ENCODE data around the gene PRICKLE4.

The PRICKLE4 gene

DNA sequence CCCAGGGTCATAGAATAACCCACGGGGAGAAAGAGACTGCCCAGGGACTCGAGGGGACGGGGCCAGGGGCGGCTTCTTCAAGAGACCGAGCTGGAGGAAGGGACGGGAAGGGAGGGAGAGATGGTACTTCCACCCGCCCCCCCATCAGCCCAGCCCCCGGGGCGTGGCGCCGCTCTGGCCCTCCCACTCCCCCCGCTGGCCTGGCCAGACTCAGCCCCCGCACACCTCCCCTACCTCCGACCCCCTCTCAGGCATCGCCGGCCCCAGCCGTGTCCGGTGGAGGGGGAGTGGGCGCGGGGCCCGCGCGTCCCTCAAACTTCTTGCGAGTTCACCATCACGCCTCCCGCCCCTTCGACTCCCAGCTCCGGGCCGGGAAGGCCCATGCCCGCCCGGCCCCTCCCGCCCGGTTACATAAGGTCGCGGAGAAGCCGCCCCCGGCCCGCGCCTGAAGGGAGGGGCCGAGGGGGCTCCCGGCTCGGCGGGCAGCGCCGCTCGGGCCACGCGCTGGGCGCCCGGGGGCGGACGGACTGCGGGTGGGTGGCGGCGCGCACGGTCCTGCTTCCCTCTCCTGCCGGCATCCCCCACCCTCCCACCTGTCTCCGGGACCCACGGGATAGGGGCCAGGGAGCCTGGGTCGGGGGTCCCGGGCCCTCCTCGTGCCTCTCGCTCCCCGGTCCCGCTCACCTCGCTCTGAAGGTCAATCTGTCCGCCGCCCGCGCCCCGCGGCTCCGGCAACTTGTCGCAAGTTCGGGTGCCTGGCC lies 45.7 kb upstream of the PRICKLE4 start:
- Histone ChIP-seq H3K79me2 (ENCODE audit: low read length) (peaks cover 38% of the 10 kb centered on the region), H3K9ac (ENCODE audit: low read length) (peak overlapping the region; percentile 70; the same call in 1 of the 2 replicates), H3F3A (ENCODE audit: insufficient read depth, low read length) (peaks cover 19% of the 10 kb centered on the region), H3K9me2 (replicated peaks; ENCODE audit: insufficient read depth, low read length) (no peaks in the 10 kb centered on the region), H3K4me2 (ENCODE audit: low read depth, low read length) (peak overlapping the region; percentile 60; the same call in 1 of the 2 replicates), H3K4me1 (ENCODE audit: low read length) (peaks cover 20% of the 10 kb centered on the region), H2AFZ (ENCODE audit: low read length) (peak overlapping the region; percentile 83), H3K27ac (ENCODE audit: low read length) (peak overlapping the region; percentile 31; the same call in 1 of the 2 replicates), H3K27me3 (replicated peaks; ENCODE audit: insufficient read depth, low read length) (no peaks in the 10 kb centered on the region; the same call in 1 of the 2 replicates), H3K36me3 (replicated peaks; ENCODE audit: insufficient read depth, low read length) (no peaks in the 10 kb centered on the region), H3K9me3 (replicated peaks; ENCODE audit: insufficient read depth, low read length) (no peaks in the 10 kb centered on the region), H4K20me1 (ENCODE audit: insufficient read depth, low read length) (no peaks in the 10 kb centered on the region), H3K4me3 (ENCODE audit: low read length) (peak overlapping the region; percentile 74)
- no peak for TF ChIP-seq EZH2 (optimal IDR thresholded peaks at IDR 0.05; ENCODE audit: low read depth, low read length)
- TF ChIP-seq, protein P1, sequence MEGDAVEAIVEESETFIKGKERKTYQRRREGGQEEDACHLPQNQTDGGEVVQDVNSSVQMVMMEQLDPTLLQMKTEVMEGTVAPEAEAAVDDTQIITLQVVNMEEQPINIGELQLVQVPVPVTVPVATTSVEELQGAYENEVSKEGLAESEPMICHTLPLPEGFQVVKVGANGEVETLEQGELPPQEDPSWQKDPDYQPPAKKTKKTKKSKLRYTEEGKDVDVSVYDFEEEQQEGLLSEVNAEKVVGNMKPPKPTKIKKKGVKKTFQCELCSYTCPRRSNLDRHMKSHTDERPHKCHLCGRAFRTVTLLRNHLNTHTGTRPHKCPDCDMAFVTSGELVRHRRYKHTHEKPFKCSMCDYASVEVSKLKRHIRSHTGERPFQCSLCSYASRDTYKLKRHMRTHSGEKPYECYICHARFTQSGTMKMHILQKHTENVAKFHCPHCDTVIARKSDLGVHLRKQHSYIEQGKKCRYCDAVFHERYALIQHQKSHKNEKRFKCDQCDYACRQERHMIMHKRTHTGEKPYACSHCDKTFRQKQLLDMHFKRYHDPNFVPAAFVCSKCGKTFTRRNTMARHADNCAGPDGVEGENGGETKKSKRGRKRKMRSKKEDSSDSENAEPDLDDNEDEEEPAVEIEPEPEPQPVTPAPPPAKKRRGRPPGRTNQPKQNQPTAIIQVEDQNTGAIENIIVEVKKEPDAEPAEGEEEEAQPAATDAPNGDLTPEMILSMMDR (IDR thresholded peaks at IDR 0.05; ENCODE audit: low read length): no peak
- TF ChIP-seq EZH2phosphoT487 (IDR thresholded peaks at IDR 0.05; ENCODE audit: low read length): no peak
- DNase-seq: peak; percentile 67

GRCh38 chr6:41735427-41736185 lies 45.0 kb upstream of the PRICKLE4 start, which contains the start of gene TFEB:
Gene TFEB (minus strand): TSS chr6:41735608. CDS start chr6:41691213, 44,395 bp downstream.
- Histone ChIP-seq H4K20me1 (ENCODE audit: insufficient read depth, low read length) (no peaks in the 10 kb centered on the region), H3K36me3 (replicated peaks; ENCODE audit: insufficient read depth, low read length) (no peaks in the 10 kb centered on the region), H3K4me3 (ENCODE audit: low read length) (peak within 1 kb of the TSS; percentile 74), H3K79me2 (ENCODE audit: low read length) (peaks cover 31% of the 10 kb centered on the region), H3K27ac (ENCODE audit: low read length) (peak within 1 kb of the TSS; percentile 31; the same call in 1 of the 2 replicates), H3K9me3 (replicated peaks; ENCODE audit: insufficient read depth, low read length) (no peaks in the 10 kb centered on the region), H3K4me2 (ENCODE audit: low read depth, low read length) (peak within 1 kb of the TSS; percentile 73), H3F3A (ENCODE audit: insufficient read depth, low read length) (peaks cover 19% of the 10 kb centered on the region), H3K27me3 (replicated peaks; ENCODE audit: insufficient read depth, low read length) (no peaks in the 10 kb centered on the region; the same call in 1 of the 2 replicates), H3K9me2 (replicated peaks; ENCODE audit: insufficient read depth, low read length) (no peaks in the 10 kb centered on the region), H3K9ac (ENCODE audit: low read length) (peak within 1 kb of the TSS; percentile 70; the same call in 1 of the 2 replicates), H3K4me1 (ENCODE audit: low read length) (peaks cover 20% of the 10 kb centered on the region), H2AFZ (ENCODE audit: low read length) (peak within 1 kb of the TSS; percentile 83)
- DNase-seq: peak; percentile 86
- TF ChIP-seq, protein P1 (IDR thresholded peaks at IDR 0.05; ENCODE audit: low read length): peak; percentile 76
- no peak for TF ChIP-seq EZH2phosphoT487 (IDR thresholded peaks at IDR 0.05; ENCODE audit: low read length)

GRCh38 chr6:41736186-41736733 lies 44.3 kb upstream of the PRICKLE4 start:
- Histone ChIP-seq H3K4me3 (ENCODE audit: low read length) (no peak overlapping the region; the same call in 1 of the 2 replicates), H3K4me1 (ENCODE audit: low read length) (peaks cover 20% of the 10 kb centered on the region), H3K4me2 (ENCODE audit: low read depth, low read length) (peak overlapping the region; percentile 73), H3K79me2 (ENCODE audit: low read length) (peaks cover 24% of the 10 kb centered on the region), H3K9me2 (replicated peaks; ENCODE audit: insufficient read depth, low read length) (no peaks in the 10 kb centered on the region), H2AFZ (ENCODE audit: low read length) (peak overlapping the region; percentile 67; the same call in 1 of the 2 replicates), H3K36me3 (replicated peaks; ENCODE audit: insufficient read depth, low read length) (no peaks in the 10 kb centered on the region), H3K27me3 (replicated peaks; ENCODE audit: insufficient read depth, low read length) (no peaks in the 10 kb centered on the region; the same call in 1 of the 2 replicates), H3K9me3 (replicated peaks; ENCODE audit: insufficient read depth, low read length) (no peaks in the 10 kb centered on the region), H3K27ac (ENCODE audit: low read length) (no peak overlapping the region), H3K9ac (ENCODE audit: low read length) (no peak overlapping the region), H4K20me1 (ENCODE audit: insufficient read depth, low read length) (no peaks in the 10 kb centered on the region), H3F3A (ENCODE audit: insufficient read depth, low read length) (peaks cover 19% of the 10 kb centered on the region)
- no peak for DNase-seq
- TF ChIP-seq EZH2 (optimal IDR thresholded peaks at IDR 0.05; ENCODE audit: low read depth, low read length) (no peak), EZH2phosphoT487 (IDR thresholded peaks at IDR 0.05; ENCODE audit: low read length) (no peak)
- TF ChIP-seq, protein P1 (IDR thresholded peaks at IDR 0.05; ENCODE audit: low read length): no peak
